Stimulated activated CD8-positive, alpha-beta memory T cell treated with anti-CD3 and anti-CD28 coated beads, Interleukin-12 subunit alpha, Interleukin-12 subunit beta, amount 100 ng/mL, for 1 hour (primary cell): Measurements from ENCODE around the gene GPR176.

ENCODE experiments used
- DNase-seq: peaks from one replicate; pipeline ENCODE4 v3.0.0-alpha.2; 2020; ENCODE audit warnings: low read depth

Gene GPR176

GRCh38 chr15:39919748-39920509 is at the start of gene GPR176:
Gene GPR176, minus strand, starts transcription at chr15:39920266. Its CDS starts 240 bp downstream, at chr15:39920026.
- DNase-seq: no peak

GRCh38 chr15:39969002-39969394 is 48.9 kb upstream of the GPR176 start:
- no peak for DNase-seq

GRCh38 chr15:39968273-39969001 is 48.4 kb upstream of the GPR176 start:
- no peak for DNase-seq

- no peak for DNase-seq
Measured at GRCh38 chr15:39966521-39966920, 46.5 kb upstream of the GPR176 start.

GRCh38 chr15:39963786-39964185 is 43.7 kb upstream of the GPR176 start:
- DNase-seq: no peak

GRCh38 chr15:39961051-39961450 is 41.0 kb upstream of the GPR176 start:
- no peak for DNase-seq

GRCh38 chr15:39960411-39960810 is 40.3 kb upstream of the GPR176 start:
- DNase-seq: no peak

- DNase-seq: no peak
Measured at GRCh38 chr15:39959411-39959810, 39.3 kb upstream of the GPR176 start.

- no peak for DNase-seq
Measured at GRCh38 chr15:39957481-39957880, 37.4 kb upstream of the GPR176 start.

- DNase-seq: no peak
Measured at GRCh38 chr15:39953521-39953920, 33.5 kb upstream of the GPR176 start.

- DNase-seq: no peak
Measured at GRCh38 chr15:39951561-39951960, 31.5 kb upstream of the GPR176 start.

GRCh38 chr15:39948817-39949216 is 28.8 kb upstream of the GPR176 start:
- no peak for DNase-seq

- DNase-seq: no peak
Measured at GRCh38 chr15:39947401-39948197, 27.5 kb upstream of the GPR176 start.

- DNase-seq: no peak
Measured at GRCh38 chr15:39946862-39947261, 26.8 kb upstream of the GPR176 start.

GRCh38 chr15:39944726-39945125 is 24.7 kb upstream of the GPR176 start:
- DNase-seq: no peak

- DNase-seq: no peak
Measured at GRCh38 chr15:39942753-39943150, 22.7 kb upstream of the GPR176 start.

- no peak for DNase-seq
Measured at GRCh38 chr15:39942101-39942752, 22.2 kb upstream of the GPR176 start.

GRCh38 chr15:39939487-39940452 is 19.7 kb upstream of the GPR176 start:
- no peak for DNase-seq

- no peak for DNase-seq
Measured at GRCh38 chr15:39937696-39938095, 17.6 kb upstream of the GPR176 start.

GRCh38 chr15:39936681-39937080 is 16.6 kb upstream of the GPR176 start:
- DNase-seq: no peak

GRCh38 chr15:39936187-39936586 is 16.1 kb upstream of the GPR176 start:
- no peak for DNase-seq
